Peyer's patch (tissue), 4 donors: ENCODE results near the gene ITGAL.

Experiments
- POLR2A ChIP-seq, 2 donors: fragments of 450-650 bp; IDR thresholded peaks; one replicate each; pipeline ENCODE4 v1.5.1; 2017; ENCODE audit warnings: antibody characterized with exemption in 2 of 2, mild to moderate bottlenecking in 2 of 2, moderate library complexity in 2 of 2
- TF ChIP-seq, protein P1 (sequence below), 6 experiments: fragments of 450-650 bp in 4 of 6; fragments of 200-600 bp in 2 of 6; sonication (generic) in 1 of 6; IDR thresholded peaks; one replicate each; pipeline ENCODE4 v1.5.1; 2017 to 2019; ENCODE audit warnings: antibody characterized with exemption in 6 of 6, mild to moderate bottlenecking in 3 of 6, moderate library complexity in 1 of 6

DNA sequence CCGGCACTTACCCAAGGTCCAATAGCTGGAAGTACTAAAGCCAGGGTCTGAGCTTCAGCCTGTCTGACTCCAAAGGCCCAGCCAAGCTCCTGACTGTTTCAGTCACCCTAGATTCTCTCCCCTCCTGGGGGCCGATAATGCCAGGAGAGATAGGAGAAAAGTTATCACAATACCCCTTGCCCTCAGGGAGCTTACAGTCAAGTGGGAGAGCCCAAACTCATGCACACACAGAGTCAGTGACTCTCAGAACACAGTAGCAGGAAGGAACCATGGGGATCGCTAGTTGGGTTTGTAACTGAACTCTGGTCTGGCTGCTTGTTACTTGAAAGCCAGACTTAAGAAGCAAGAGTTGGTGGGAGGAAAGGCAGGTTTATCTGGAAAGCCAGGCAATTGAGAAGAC lies 39.0 kb downstream of the ITGAL start:
- TF ChIP-seq, protein P1, sequence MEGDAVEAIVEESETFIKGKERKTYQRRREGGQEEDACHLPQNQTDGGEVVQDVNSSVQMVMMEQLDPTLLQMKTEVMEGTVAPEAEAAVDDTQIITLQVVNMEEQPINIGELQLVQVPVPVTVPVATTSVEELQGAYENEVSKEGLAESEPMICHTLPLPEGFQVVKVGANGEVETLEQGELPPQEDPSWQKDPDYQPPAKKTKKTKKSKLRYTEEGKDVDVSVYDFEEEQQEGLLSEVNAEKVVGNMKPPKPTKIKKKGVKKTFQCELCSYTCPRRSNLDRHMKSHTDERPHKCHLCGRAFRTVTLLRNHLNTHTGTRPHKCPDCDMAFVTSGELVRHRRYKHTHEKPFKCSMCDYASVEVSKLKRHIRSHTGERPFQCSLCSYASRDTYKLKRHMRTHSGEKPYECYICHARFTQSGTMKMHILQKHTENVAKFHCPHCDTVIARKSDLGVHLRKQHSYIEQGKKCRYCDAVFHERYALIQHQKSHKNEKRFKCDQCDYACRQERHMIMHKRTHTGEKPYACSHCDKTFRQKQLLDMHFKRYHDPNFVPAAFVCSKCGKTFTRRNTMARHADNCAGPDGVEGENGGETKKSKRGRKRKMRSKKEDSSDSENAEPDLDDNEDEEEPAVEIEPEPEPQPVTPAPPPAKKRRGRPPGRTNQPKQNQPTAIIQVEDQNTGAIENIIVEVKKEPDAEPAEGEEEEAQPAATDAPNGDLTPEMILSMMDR (IDR thresholded peaks at IDR 0.05): no peak
- TF ChIP-seq POLR2A (IDR thresholded peaks at IDR 0.05): no peak
